HepG2 (cell line): ENCODE data around the gene RNF13. TPM values are rescaled to one million over a fixed set of nuclear protein-coding genes. Genes with fewer than 3 reads are reported as not detected.

Experiments
- ATAC-seq: fragments of 200-7000 bp; cut with Tn5 transposase; 3 replicates; pipeline ENCODE4 v1.9.1; 2020; ENCODE audit warnings: mild to moderate bottlenecking, moderate library complexity
- BruUV-seq: library from RNA; stranded (reverse); fragments of 400-500 nt; replicated peaks from 2 replicates; lab custom pipeline; 2021; lab: Mats Ljungman, UMichigan
- CTCF ChIA-PET: fragments of 300-600 bp; formaldehyde crosslinking; extraction: SDS; loops from one replicate; lab custom pipeline; 2021; ENCODE audit warnings: low total read pairs, inconsistent platforms, low intra/inter-chr PET ratio; lab: Yijun Ruan, JAX
- POLR2A ChIA-PET: fragments of 350-600 bp; sonication (Branson Sonifier 250); formaldehyde crosslinking; loops from one replicate; lab custom pipeline; 2020; ENCODE audit warnings: antibody characterized with exemption, inconsistent platforms; lab: Yijun Ruan, JAX
- DNase-seq: peaks from one replicate; pipeline ENCODE4 v3.0.0-alpha.2; 2015; ENCODE audit warnings: low spot score
- FAIRE-seq: peaks from 3 replicates; lab custom pipeline; 2011; peaks lifted over from hg19 to GRCh38; lab: Jason Lieb, UNC
- H2AFZ ChIP-seq: one replicate; pipeline ENCODE4 v1.6.1; 2011; ENCODE audit warnings: low read length, inconsistent platforms
- H3K27ac ChIP-seq: fragments of 300-600 bp; 3 replicates; pipeline ENCODE4 v1.8.0; 2011; ENCODE audit warnings: mixed run types, mild to moderate bottlenecking, mixed read lengths, low read length, inconsistent platforms; ENCODE audit not compliant: insufficient read depth; ENCODE audit errors: extremely low read length
- H3K27me3 ChIP-seq, 2 experiments: fragments of 200-600 bp in 1 of 2; 2 replicates in 1 of 2; 3 replicates in 1 of 2; pipeline versions ENCODE4 v1.6.0 to v1.8.0; 2011; ENCODE audit warnings: low read length in 2 of 2, mild to moderate bottlenecking in 2 of 2, moderate library complexity in 2 of 2, inconsistent platforms in 1 of 2; ENCODE audit not compliant: insufficient read depth in 2 of 2, control insufficient read depth in 1 of 2
- H3K36me3 ChIP-seq, 2 experiments: fragments of 200-600 bp in 1 of 2; replicated peaks in 1 of 2; 2 replicates in 1 of 2; 3 replicates in 1 of 2; pipeline versions ENCODE4 v1.5.1 to v1.8.0; 2011; ENCODE audit warnings: low read length in 2 of 2, inconsistent platforms in 1 of 2; ENCODE audit not compliant: insufficient read depth in 2 of 2, control insufficient read depth in 1 of 2
- H3K4me1 ChIP-seq: 2 replicates; pipeline ENCODE4 v1.5.1; 2012; ENCODE audit warnings: low read length, inconsistent platforms; ENCODE audit not compliant: insufficient read depth
- H3K4me2 ChIP-seq: 2 replicates; pipeline ENCODE4 v1.6.0; 2011; ENCODE audit warnings: low read depth, low read length, inconsistent platforms
- H3K4me3 ChIP-seq, 3 experiments: fragments of 200-600 bp in 1 of 3; sonication (generic), shearing (Covaris generic) in 1 of 3; replicated peaks in 1 of 3; 2 replicates each; pipeline ENCODE4 v1.5.1; 2011 to 2016; ENCODE audit warnings: low read length in 3 of 3, inconsistent platforms in 2 of 3, low read depth in 2 of 3, mild to moderate bottlenecking in 2 of 3, control low read depth in 1 of 3, mixed read lengths in 1 of 3; ENCODE audit not compliant: insufficient read depth in 1 of 3
- H3K79me2 ChIP-seq: one replicate; pipeline ENCODE4 v1.6.1; 2011; ENCODE audit warnings: low read length, inconsistent platforms; ENCODE audit not compliant: insufficient read depth
- H3K9ac ChIP-seq: 2 replicates; pipeline ENCODE4 v1.6.0; 2011; ENCODE audit warnings: mild to moderate bottlenecking, low read depth, low read length, inconsistent platforms; ENCODE audit not compliant: insufficient read depth
- H3K9me3 ChIP-seq: 2 replicates; pipeline ENCODE4 v1.5.1; 2012; ENCODE audit warnings: mild to moderate bottlenecking, low read length
- H4K20me1 ChIP-seq: 2 replicates; pipeline ENCODE4 v1.6.0; 2011; ENCODE audit warnings: inconsistent platforms, mild to moderate bottlenecking, low read length, moderate library complexity; ENCODE audit not compliant: insufficient read depth
- MAFF ChIP-seq: IDR thresholded peaks from 2 replicates; pipeline ENCODE4 v1.6.1; 2011; ENCODE audit warnings: low read depth, low read length, improper control_type of control experiment
- MAFK ChIP-seq, 2 experiments: IDR thresholded peaks in 1 of 2; conservative IDR thresholded peaks in 1 of 2; 2 replicates each; pipeline ENCODE4 v1.6.1; 2011; ENCODE audit warnings: improper control_type of control experiment in 2 of 2, low read length in 2 of 2
- ZNF33A ChIP-seq: sonication (generic); formaldehyde crosslinking; IDR thresholded peaks from 2 replicates; pipeline ENCODE4 v1.5.1; 2020; ENCODE audit warnings: missing genetic modification reagents, mild to moderate bottlenecking, moderate library complexity, borderline replicate concordance
- ZNF7 ChIP-seq: IDR thresholded peaks from 2 replicates; pipeline ENCODE4 v1.6.1; 2016; ENCODE audit warnings: missing biosample characterization, missing genetic modification reagents
- WGBS: methylation state at CpG from one replicate; pipeline ENCODE4 v1.1.6; 2017; ENCODE audit warnings: low lambda C conversion rate; 5-methylcytosine and 5-hydroxymethylcytosine counted together
- in situ Hi-C: cut with HindIII; loops from 2 replicates; pipeline ENCODE4 v1.10.0; 2017; ENCODE audit warnings: low pct_unique_long_range_greater_than_20kb; ENCODE audit not compliant: extremely low pct_ligation_motif_present
- intact Hi-C: fragments of 100-400 bp; cut with micrococcal nuclease; formaldehyde crosslinking; loops from one replicate; pipeline ENCODE4 v1.10.0; 2022; ENCODE audit not compliant: unreplicated experiment
- polyA plus RNA-seq, 8 experiments: library from polyadenylated mRNA; depleted of rRNA in 3 of 8; stranded (reverse) in 7 of 8; unstranded in 1 of 8; fragments of >200 nt; fragmentation: Illumina TruSeq in 4 of 8; extraction: Trizol in 4 of 8; gene quantifications; 2 replicates each; pipeline versions ENCODE4 v1.2.1 to v1.2.3, GENCODE V29; 2011 to 2016; ENCODE audit warnings: low read depth in 4 of 8, missing spikeins in 1 of 8, mixed read lengths in 1 of 8; ENCODE audit not compliant: insufficient read depth in 1 of 8
- total RNA-seq, 5 experiments: library from RNA; depleted of rRNA; stranded (reverse); fragments of >200 nt; fragmentation: Illumina TruSeq; extraction: Trizol; gene quantifications; 2 replicates each; pipeline ENCODE4 v1.2.3, GENCODE V29; 2016; ENCODE audit warnings: low read depth in 1 of 5

The RNF13 gene
- total and polyA plus RNA-seq, 2 of the 13 experiments (the other 11 are each of a cell fraction or from before 2014, with no cell fraction given) = 39.8 to 46.0 TPM

DNA sequence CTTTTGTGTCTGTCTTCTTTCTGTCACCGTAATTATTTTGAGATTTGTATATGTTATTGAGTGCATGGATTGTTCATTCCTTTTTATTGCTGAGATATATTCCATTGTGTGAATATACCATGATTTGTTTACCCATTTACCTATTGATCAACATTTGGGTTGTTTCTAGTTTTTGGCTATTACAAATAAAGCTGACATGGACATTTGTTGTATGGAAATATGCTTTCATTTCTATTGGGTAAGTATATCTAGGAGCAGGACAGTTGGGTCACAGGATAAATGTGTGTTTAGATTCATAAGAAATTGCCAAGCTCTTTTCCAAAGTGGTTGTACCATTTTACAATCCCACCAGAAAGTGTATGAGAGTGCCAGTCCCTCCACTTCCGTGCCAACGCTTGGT lies 106.5 kb downstream of the RNF13 start:
- H4K20me1 ChIP-seq = no peaks in the 10 kb centered on the region
- no peaks in the 10 kb centered on the region for H3K4me1 ChIP-seq
- no peak for ATAC-seq
- WGBS = 98% methylated on average over 3 of the region's 3 CpGs
- BruUV-seq = no TSS peak
- in situ Hi-C loops (no loop called here), intact Hi-C loops (no loop called here)
- no peak for FAIRE-seq
- POLR2A ChIA-PET = no interaction called here
- no peak overlapping the region for H2AFZ ChIP-seq
- H3K9ac ChIP-seq = no peak overlapping the region
- TF ChIP-seq ZNF7 (CRISPR knock-in tag) (no peak), MAFF (peak; percentile 59; the same call in 1 of the 2 replicates), MAFK (conservative IDR thresholded peaks at IDR 0.05 in 1 of 2, IDR thresholded peaks at IDR 0.05 in 1 of 2; ENCODE audit: low read length in 2 of 2) (peak; percentile 29 to 69)
- no peak overlapping the region for H3K4me3 ChIP-seq
- H3K9me3 ChIP-seq = no peaks in the 10 kb centered on the region
- H3K79me2 ChIP-seq = no peaks in the 10 kb centered on the region
- CTCF ChIA-PET = no interaction called here
- H3K4me2 ChIP-seq = no peak overlapping the region
- 0 out of 5 replicates have a peak, but pooled peaks cover 0 to 7% of the 10 kb centered on the region in 2 experiments for H3K36me3 ChIP-seq
- H3K27me3 ChIP-seq = no peaks in the 10 kb centered on the region
- no peak for DNase-seq
- H3K27ac ChIP-seq = no peak overlapping the region

DNA sequence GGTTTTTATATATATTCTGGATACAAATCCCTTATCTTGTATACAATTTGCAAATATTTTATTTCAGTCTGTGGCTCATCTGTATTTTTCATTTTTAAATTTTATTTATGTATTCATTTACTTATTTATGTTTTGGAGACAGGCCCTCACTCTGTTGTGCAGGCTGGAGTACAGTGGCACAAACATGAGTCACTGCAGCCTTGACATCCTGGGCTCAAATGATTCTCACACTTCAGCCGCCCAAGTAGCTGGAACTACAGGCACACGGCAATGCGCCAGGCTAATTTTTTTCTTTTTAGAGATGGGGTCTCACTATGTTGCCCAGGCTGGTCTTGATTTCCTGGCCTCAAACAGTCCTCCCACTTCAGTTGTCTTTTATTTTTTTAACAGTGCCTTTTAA lies 107.1 kb downstream of the RNF13 start:
- ChIA-PET CTCF (no interaction called here), POLR2A (no interaction called here)
- Histone ChIP-seq H2AFZ (no peak overlapping the region), H4K20me1 (no peaks in the 10 kb centered on the region), H3K79me2 (no peaks in the 10 kb centered on the region), H3K36me3 (0 out of 5 replicates have a peak, but pooled peaks cover 0 to 7% of the 10 kb centered on the region in 2 experiments), H3K4me3 (no peak overlapping the region), H3K9ac (no peak overlapping the region), H3K4me2 (no peak overlapping the region), H3K9me3 (no peaks in the 10 kb centered on the region), H3K4me1 (no peaks in the 10 kb centered on the region), H3K27ac (no peak overlapping the region), H3K27me3 (no peaks in the 10 kb centered on the region)
- in situ Hi-C loops = no loop called here
- intact Hi-C loops = no loop called here
- no TSS peak for BruUV-seq
- ATAC-seq = no peak
- no peak for TF ChIP-seq ZNF33A (CRISPR knock-in tag)
- FAIRE-seq = no peak
- 97% methylated on average over 3 of the region's 3 CpGs for WGBS
- no peak for DNase-seq
